HepG2 (cell line): Measurements from ENCODE around the gene DDX17. TPM values are rescaled to one million over a fixed set of nuclear protein-coding genes. Genes with fewer than 3 reads are reported as not detected.

Experiments
- AFF4 ChIP-seq: sonication (generic); formaldehyde crosslinking; IDR thresholded peaks from 2 replicates; pipeline ENCODE4 v1.4.0; 2020; ENCODE audit warnings: missing genetic modification reagents
- ATF2 ChIP-seq: sonication (generic); formaldehyde crosslinking; IDR thresholded peaks from 2 replicates; pipeline ENCODE4 v1.4.0; 2020; ENCODE audit warnings: missing genetic modification reagents
- BCL3 ChIP-seq: sonication (generic); formaldehyde crosslinking; IDR thresholded peaks from 2 replicates; pipeline ENCODE4 v1.5.1; 2020; ENCODE audit warnings: mild to moderate bottlenecking, missing genetic modification reagents, moderate library complexity
- EP300 ChIP-seq, 3 experiments: sonication (generic) in 1 of 3; formaldehyde crosslinking in 1 of 3; IDR thresholded peaks; 2 replicates each; pipeline versions ENCODE4 v1.5.1 to v1.6.1; 2011 to 2020; ENCODE audit warnings: low read depth in 2 of 3, low read length in 2 of 3, borderline replicate concordance in 1 of 3, improper control_type of control experiment in 1 of 3, mild to moderate bottlenecking in 1 of 3, missing genetic modification reagents in 1 of 3, moderate library complexity in 1 of 3
- ERF ChIP-seq: IDR thresholded peaks from 2 replicates; pipeline ENCODE4 v1.6.1; 2018; ENCODE audit warnings: missing biosample characterization, missing genetic modification reagents
- GMEB1 ChIP-seq: sonication (generic); formaldehyde crosslinking; IDR thresholded peaks from 2 replicates; pipeline ENCODE4 v1.5.1; 2020; ENCODE audit warnings: missing genetic modification reagents, mild to moderate bottlenecking, borderline replicate concordance
- HNRNPL ChIP-seq: fragments of 200-400 bp; formaldehyde crosslinking; IDR thresholded peaks from 2 replicates; pipeline ENCODE4 v1.6.1; 2017; ENCODE audit warnings: mild to moderate bottlenecking, low read depth, low read length
- JUN ChIP-seq: sonication (generic); formaldehyde crosslinking; IDR thresholded peaks from 2 replicates; pipeline ENCODE4 v1.4.0; 2020; ENCODE audit warnings: mild to moderate bottlenecking, missing genetic modification reagents
- KDM6A ChIP-seq: IDR thresholded peaks from 2 replicates; pipeline ENCODE4 v1.6.1; 2016; ENCODE audit warnings: low read depth
- KLF16 ChIP-seq, 2 experiments: sonication (generic) in 1 of 2; formaldehyde crosslinking in 1 of 2; IDR thresholded peaks; 2 replicates each; pipeline versions ENCODE4 v1.6.1 to v1.8.0; 2016 to 2023; ENCODE audit warnings: missing genetic modification reagents in 2 of 2, missing compliant biosample characterization in 1 of 2
- MAFK ChIP-seq, 2 experiments: IDR thresholded peaks in 1 of 2; conservative IDR thresholded peaks in 1 of 2; 2 replicates each; pipeline ENCODE4 v1.6.1; 2011; ENCODE audit warnings: improper control_type of control experiment in 2 of 2, low read length in 2 of 2
- NFKBIZ ChIP-seq: IDR thresholded peaks from 2 replicates; pipeline ENCODE4 v1.6.1; 2018; ENCODE audit warnings: missing genetic modification reagents, missing compliant biosample characterization
- NPAS2 ChIP-seq: sonication (generic); formaldehyde crosslinking; IDR thresholded peaks from 2 replicates; pipeline ENCODE4 v1.8.0; 2022; ENCODE audit warnings: mild to moderate bottlenecking, missing genetic modification reagents, borderline replicate concordance
- POGZ ChIP-seq: sonication (generic); formaldehyde crosslinking; IDR thresholded peaks from 2 replicates; pipeline ENCODE4 v1.4.0; 2020; ENCODE audit warnings: mild to moderate bottlenecking, missing genetic modification reagents
- PRPF4 ChIP-seq: fragments of 200-400 bp; formaldehyde crosslinking; IDR thresholded peaks from 2 replicates; pipeline ENCODE4 v1.6.1; 2016; ENCODE audit warnings: low read length, low read depth; ENCODE audit not compliant: poor library complexity, severe bottlenecking
- SATB2 ChIP-seq: sonication (generic); formaldehyde crosslinking; IDR thresholded peaks from 2 replicates; pipeline ENCODE4 v1.5.0; 2020; ENCODE audit warnings: missing genetic modification reagents
- SOX5 ChIP-seq: IDR thresholded peaks from 2 replicates; pipeline ENCODE4 v1.6.1; 2016; ENCODE audit warnings: borderline replicate concordance
- THAP8 ChIP-seq: sonication (generic); formaldehyde crosslinking; IDR thresholded peaks from 2 replicates; pipeline ENCODE4 v1.5.1; 2020; ENCODE audit warnings: missing genetic modification reagents, mild to moderate bottlenecking, borderline replicate concordance
- ZBTB21 ChIP-seq: sonication (generic); formaldehyde crosslinking; IDR thresholded peaks from 2 replicates; pipeline ENCODE4 v1.4.0; 2020; ENCODE audit warnings: missing genetic modification reagents
- ZMYM2 ChIP-seq: sonication (generic); formaldehyde crosslinking; IDR thresholded peaks from 2 replicates; pipeline ENCODE4 v1.8.0; 2022; ENCODE audit warnings: mild to moderate bottlenecking, missing genetic modification reagents
- ZNF510 ChIP-seq: sonication (generic); formaldehyde crosslinking; IDR thresholded peaks from 2 replicates; pipeline ENCODE4 v1.4.0; 2020; ENCODE audit warnings: low read depth, mild to moderate bottlenecking, missing genetic modification reagents
- ZNF777 ChIP-seq: sonication (generic); formaldehyde crosslinking; IDR thresholded peaks from 2 replicates; pipeline ENCODE4 v1.4.0; 2020; ENCODE audit warnings: missing genetic modification reagents
- polyA plus RNA-seq, 8 experiments: library from polyadenylated mRNA; depleted of rRNA in 3 of 8; stranded (reverse) in 7 of 8; unstranded in 1 of 8; fragments of >200 nt; fragmentation: Illumina TruSeq in 4 of 8; extraction: Trizol in 4 of 8; gene quantifications; 2 replicates each; pipeline versions ENCODE4 v1.2.1 to v1.2.3, GENCODE V29; 2011 to 2016; ENCODE audit warnings: low read depth in 4 of 8, missing spikeins in 1 of 8, mixed read lengths in 1 of 8; ENCODE audit not compliant: insufficient read depth in 1 of 8
- total RNA-seq, 5 experiments: library from RNA; depleted of rRNA; stranded (reverse); fragments of >200 nt; fragmentation: Illumina TruSeq; extraction: Trizol; gene quantifications; 2 replicates each; pipeline ENCODE4 v1.2.3, GENCODE V29; 2016; ENCODE audit warnings: low read depth in 1 of 5

Gene DDX17
- total and polyA plus RNA-seq, 2 of the 13 experiments (the other 11 are each of a cell fraction or from before 2014, with no cell fraction given) = 238 to 344 TPM

GRCh38 chr22:38467904-38468442 is 38.1 kb downstream of the DDX17 start, which contains the start of gene KDELR3 (continued):
- TF ChIP-seq MAFK (conservative IDR thresholded peaks at IDR 0.05 in 1 of 2, IDR thresholded peaks at IDR 0.05 in 1 of 2; ENCODE audit: low read length in 2 of 2) (no peak), NPAS2 (CRISPR knock-in tag) (no peak), THAP8 (CRISPR knock-in tag) (no peak), ZBTB21 (CRISPR knock-in tag) (no peak), AFF4 (CRISPR knock-in tag) (no peak), BCL3 (CRISPR knock-in tag) (0 out of 2 replicates have a peak, but pooled peaks have one; percentile 51), ERF (CRISPR knock-in tag) (no peak), HNRNPL (no peak), ZMYM2 (CRISPR knock-in tag) (no peak), ZNF510 (CRISPR knock-in tag) (no peak), PRPF4 (no peak), EP300 (IDR thresholded peaks at IDR 0.05; ENCODE audit: low read depth in 2 of 2, low read length in 2 of 2) (no peak), EP300 (CRISPR knock-in tag; IDR thresholded peaks at IDR 0.05; ENCODE audit: borderline replicate concordance) (no peak), KDM6A (CRISPR knock-in tag) (no peak), ATF2 (CRISPR knock-in tag) (no peak), ZNF777 (no peak), POGZ (CRISPR knock-in tag) (no peak), SATB2 (CRISPR knock-in tag) (no peak), KLF16 (CRISPR knock-in tag; IDR thresholded peaks at IDR 0.05) (no peak), NFKBIZ (no peak), GMEB1 (CRISPR knock-in tag) (no peak), JUN (CRISPR knock-in tag) (no peak), SOX5 (no peak)
